NOMO-1 treated with dmso at 0.1 percent for 144 hours (cell line): ENCODE data around the gene ZNF469.
"Not testable (repeated sequence)": the region's sequence is repeated elsewhere in the genome, so short reads cannot be mapped to it uniquely, and the experiment has no call there.

ENCODE experiments used
- DNase-seq: peaks from one replicate; lab custom pipeline; 2025; ENCODE audit not compliant: unreplicated experiment; lab: John Stamatoyannopoulos, UW

The ZNF469 gene

DNA sequence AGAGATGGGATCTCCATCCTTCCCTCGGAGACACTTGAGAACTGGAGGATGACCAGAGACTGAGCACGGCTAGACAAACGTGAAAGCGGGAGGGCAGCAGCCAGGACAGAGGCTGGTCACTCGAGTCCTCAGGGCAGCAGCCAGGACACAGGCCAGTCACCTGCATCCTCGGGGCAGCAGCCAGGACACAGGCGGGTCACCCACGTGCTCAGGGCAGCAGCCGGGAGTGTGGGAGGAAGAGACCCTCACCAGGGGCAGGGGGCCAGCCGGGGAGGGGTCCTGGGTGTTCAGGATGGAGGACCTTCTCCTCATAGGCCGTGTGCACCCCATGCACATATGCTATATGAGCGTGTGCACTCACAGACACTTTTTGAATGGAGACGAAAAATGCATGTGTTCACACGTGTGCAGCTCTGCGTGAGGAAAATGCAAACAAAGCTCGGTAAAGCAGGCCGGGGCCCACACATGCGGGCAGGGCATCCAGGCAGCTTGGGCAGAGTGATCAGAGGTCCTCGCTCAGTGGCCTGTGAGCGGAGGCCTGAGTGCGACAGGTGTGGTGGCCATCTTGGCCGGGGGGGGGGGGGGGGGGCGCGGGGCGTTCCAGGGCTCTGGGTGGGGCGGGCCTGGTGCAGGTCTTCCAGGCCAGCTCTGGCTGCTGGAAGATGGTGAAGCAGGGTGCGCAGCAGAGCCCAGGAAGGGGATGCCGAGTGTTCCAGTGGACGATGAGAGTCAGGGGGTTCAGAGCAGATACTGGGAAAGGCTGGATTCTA, 26.7 kb downstream of the ZNF469 start:
- DNase-seq: no peak

DNA sequence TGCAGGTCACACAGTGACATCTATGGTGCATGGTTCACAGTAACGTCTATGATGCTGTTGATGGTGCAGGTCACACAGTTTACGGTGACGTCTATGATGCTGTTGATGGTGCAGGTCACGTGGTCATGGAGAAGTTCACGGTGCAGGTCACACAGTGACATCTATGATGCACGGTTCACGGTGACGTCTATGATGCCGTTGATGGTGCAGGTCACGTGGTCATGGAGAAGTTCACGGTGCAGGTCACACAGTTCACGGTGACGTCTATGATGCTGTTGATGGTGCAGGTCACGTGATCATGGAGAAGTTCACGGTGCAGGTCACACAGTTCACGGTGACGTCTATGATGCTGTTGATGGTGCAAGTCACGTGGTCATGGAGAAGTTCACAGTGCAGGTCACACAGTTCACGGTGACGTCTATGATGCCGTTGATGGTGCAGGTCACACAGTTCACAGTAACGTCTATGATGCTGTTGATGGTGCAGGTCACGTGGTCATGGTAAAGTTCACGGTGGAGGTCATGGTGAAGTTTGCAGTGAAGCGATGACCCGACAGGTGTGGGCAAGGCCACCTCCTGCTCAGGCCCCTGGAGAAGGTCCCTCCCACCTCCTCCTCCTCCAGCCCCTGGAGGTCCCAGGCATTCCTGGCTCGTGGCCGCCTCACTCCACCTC, 27.7 kb downstream of the ZNF469 start:
- not testable (repeated sequence) for DNase-seq

GRCh38 chr16:88411951-88412576, 29.3 kb downstream of the ZNF469 start:
- no peak for DNase-seq

- no peak for DNase-seq
These were observed 30.0 kb downstream of the ZNF469 start for GRCh38 chr16:88412766-88413165.

DNA sequence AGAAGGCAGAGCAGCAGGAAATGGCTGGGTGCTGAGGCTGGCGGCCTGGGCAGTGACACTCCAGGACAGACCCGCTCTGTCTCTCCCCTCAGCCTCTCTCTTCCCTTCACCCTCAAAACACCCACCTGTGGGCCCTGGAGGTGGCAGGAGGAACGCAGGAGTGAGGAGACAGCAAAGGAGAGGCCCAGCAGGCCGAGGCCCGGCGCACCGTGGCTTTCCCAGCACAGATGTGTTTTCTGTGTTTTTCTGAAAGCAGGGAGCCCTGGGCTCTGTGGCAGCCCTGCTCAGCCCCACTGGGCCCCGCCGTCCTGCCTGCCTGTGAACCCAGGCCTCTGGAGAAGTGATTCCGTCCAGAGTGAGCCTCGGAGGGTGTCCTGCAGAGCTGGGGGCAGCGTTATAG, 30.5 kb downstream of the ZNF469 start:
- DNase-seq: no peak

DNA sequence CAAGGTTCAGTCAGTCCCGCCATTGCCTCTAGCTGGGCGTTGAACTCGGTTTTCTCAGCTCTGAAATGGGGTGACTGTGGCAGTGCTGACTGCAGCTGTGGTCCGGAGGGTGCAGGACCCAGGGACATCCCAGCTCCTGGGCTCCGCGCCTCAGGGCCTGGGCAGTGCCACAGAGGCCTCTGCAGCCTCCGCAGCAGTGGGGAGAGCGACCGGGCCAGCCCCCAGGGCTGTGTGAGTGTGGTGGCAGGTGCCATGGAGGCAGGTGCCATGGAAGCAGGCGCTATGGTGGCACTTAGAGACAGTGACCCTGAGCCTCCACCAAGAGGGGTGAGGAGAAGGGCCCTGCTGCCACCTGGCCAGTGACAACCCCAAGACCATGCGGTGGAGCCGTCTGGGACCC, 30.9 kb downstream of the ZNF469 start:
- DNase-seq: no peak

GRCh38 chr16:88414521-88415380, 32.0 kb downstream of the ZNF469 start:
- no peak for DNase-seq

DNA sequence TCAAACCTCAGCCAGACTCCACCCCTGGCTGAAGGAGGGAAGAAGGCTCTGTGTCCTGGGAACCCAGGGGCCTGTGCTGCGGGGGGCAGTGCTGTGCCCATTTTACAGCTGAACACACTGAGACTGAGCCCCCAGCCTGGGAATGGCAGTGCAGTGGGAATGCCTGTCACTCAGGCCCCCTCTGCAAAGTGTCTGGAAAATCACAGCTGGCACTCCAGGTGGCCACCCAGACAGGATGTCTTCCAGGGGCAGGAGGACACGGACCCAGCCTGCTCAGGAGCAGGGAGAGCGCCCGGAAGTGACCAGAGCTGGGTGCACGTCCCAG, 32.6 kb downstream of the ZNF469 start:
- no peak for DNase-seq

GRCh38 chr16:88415713-88416323, 33.1 kb downstream of the ZNF469 start:
- no peak for DNase-seq

- no peak for DNase-seq
These were observed 33.9 kb downstream of the ZNF469 start for GRCh38 chr16:88416686-88417085.

- no peak for DNase-seq
These were observed 35.1 kb downstream of the ZNF469 start for GRCh38 chr16:88417684-88418476.

DNA sequence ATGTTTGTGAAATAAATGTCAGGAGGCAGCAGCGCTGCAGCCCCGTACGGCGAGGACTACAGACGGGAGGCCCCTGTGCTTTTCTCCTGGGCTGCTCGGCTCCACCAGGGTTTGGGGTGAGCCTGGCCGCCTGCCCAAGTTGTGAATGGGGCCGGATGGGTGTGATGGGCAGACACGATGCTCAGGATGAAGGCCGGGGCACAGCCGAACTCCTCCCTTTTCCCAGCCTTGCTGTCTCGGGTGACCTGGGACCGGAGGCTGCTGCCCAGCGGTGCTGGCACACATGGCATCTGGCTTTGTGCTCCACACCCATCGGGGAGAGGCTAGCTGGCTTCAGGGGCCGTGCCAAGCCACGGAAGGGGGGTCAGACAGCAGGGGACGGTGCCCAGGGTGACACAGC, 36.1 kb downstream of the ZNF469 start:
- no peak for DNase-seq

DNA sequence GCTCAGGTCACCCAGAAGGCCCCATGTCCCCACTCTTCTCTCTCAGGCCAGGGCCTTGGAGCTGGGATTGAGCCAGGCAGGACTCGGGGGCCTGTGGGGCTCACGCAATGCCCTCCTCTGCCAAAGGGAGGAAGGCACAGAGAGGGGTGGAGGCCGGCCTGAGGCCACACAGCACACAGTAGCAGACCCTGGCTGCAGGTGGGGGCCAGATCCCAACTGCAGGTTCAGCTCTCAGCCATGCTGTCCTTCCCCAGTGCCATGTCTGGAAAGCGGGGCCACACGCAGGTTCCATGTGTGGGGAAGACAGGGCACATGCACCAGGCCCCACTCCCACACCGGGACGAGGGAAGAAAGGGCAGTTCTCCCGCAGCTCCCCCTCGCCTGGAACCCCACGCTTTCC, 37.0 kb downstream of the ZNF469 start:
- DNase-seq: no peak

DNA sequence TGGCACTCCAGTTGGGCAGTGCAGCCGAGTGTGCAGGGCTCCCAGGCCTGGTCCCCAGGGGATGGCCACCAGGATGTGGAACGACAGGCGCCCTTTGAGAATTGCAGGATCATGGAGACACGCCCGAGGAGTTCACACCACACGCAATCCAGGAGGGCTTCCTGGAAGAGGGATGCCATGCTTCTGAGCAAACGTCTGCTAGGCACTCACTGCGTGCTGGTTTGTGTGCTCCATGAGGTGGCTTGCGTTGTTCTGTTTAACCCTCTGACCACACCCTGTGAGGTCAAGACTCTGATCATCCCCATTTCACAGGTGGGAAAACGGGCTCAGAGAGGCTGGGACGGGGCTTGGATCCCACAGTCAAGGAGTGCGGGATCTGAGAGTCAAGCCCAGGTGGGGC, 37.7 kb downstream of the ZNF469 start:
- DNase-seq: no peak

- no peak for DNase-seq
These were observed 38.5 kb downstream of the ZNF469 start for GRCh38 chr16:88421301-88421700.

DNA sequence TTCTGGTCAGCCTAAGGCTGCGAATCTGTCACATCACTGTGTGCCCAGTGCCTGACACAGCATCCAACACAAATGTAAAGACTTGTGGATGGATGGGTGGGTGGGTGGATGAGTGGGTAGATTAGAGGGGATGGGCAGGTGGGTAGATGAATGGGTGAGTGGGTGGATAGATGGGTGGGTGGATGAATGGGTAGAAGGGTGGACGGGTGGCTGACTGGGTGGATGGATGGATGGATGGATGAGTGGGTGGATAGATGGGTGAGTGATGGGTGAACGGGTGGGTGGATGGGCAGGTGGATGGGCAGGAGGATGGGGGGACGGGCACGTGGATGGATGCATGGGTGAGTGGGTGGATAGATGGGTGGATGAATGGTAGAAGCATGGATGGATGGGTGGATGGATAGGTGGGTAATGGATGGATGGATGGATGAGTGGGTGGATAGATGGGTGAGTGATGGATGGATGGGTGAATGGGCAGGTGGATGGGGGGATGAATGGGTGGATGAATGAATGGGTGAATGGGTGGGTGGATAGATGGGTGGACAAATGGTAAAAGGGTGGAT, 39.2 kb downstream of the ZNF469 start:
- DNase-seq: no peak

DNA sequence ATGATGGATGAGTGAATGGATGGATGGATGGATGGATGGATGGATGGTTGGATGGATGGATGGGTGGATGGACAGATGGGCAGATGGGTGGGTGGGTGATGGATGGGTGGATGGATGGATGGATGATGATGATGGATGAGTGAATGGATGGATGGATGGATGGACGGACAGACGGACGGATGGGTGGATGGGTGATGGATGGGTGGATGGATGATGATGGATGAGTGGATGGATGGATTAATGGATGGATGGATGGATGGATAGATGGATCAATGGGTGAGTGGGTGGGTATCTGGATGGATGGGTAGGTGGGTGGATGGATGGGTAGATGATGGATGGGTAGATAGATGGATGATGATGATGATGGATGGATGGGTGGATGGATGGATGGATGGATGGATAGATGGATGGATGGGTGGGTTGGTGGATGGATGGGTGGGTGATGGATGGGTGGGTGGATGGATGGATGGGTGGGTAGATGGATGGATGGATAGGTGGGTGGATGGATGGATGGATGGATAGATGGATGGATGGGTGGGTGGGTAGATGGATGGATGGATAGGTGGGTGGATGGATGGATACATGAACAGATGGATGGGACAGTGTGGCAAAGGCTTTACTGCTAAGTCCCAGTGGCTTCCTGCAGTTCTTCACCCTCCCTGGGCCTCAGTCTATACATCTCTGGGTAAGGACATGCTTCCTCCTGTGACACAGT, 40.1 kb downstream of the ZNF469 start:
- DNase-seq: no peak

GRCh38 chr16:88423448-88423850, 40.7 kb downstream of the ZNF469 start:
- no peak for DNase-seq

DNA sequence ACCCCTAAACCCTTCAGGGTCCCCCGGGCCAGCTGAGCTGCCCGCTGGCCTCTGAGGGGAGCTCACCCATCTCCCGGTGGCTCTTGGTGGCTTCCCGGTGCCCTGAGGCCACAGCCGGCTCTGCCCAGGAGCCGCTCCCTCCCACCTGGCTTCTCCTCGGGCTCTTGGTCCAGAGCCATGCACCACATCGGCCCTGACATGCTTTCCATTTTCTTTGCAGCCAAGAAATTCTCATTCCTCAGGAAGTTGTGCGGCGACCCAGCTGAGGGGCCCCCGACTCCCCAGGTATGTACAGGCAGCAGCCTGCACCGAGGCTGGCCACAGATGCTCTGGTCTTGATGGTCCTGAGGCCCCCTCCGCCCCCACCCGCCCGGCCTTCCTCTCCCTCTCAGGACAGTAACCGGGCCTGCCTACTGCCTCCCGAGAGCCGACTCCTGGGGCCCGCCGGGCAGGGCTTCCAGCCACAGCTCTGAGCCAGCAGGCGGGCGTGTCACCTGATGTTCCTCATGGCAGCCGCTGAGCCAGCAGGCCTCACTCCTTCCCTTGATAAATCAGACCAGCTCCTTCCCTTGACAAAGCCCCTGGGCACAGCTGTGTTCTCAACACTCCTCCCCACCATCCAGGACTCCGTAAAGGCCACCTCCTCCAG, 42.0 kb downstream of the ZNF469 start:
- no peak for DNase-seq
